Stimulated activated CD4-positive, alpha-beta T cell treated with anti-CD3 and anti-CD28 coated beads, Interleukin-2, amount 100 ng/mL, for 48 hours (primary cell): ENCODE measurements around the gene KIF21A.

ENCODE experiments used
- DNase-seq, 2 donors: peaks; one replicate each; pipeline ENCODE4 v3.0.0-alpha.2; 2020

The KIF21A gene

GRCh38 chr12:39383114-39383513 lies 59.8 kb downstream of the KIF21A start:
- DNase-seq = no peak

DNA sequence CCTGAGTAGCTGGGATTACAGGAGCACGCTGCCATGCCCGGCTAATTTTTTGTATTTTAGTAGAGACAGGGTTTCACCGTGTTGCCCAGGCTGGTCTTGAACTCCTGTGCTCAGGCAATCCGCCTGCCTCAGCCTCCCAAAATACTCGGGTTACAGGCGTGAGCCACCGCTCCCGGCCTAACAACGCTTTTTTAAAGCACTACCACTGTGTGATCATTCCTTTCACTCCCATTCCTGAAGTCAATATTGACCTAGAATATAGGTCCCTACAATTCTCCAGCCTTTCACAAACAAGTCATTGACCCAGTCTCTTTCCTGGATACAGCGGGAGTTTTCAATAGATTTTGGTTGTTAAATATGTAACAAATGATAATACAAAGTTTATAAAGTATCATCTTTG lies 62.8 kb downstream of the KIF21A start:
- DNase-seq = no peak

DNA sequence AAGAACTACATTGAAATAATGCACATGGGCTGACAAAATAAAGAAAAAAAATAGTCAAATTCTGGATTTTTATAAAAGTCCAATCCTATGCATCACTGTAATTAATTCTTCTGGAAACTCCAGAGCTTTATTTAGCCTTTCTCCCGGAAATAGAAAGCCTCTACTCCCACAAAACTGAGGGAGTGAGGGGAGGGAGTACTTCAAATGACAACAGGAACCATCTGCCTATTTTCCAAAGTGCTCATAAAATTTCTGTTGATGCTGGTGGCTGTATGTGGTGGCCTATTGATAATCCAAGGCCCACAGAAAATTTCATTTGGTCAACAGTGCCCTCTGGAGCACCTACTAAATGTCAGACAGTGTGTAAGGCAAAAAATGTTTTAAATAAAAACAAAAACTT lies 64.6 kb downstream of the KIF21A start:
- DNase-seq = no peak

DNA sequence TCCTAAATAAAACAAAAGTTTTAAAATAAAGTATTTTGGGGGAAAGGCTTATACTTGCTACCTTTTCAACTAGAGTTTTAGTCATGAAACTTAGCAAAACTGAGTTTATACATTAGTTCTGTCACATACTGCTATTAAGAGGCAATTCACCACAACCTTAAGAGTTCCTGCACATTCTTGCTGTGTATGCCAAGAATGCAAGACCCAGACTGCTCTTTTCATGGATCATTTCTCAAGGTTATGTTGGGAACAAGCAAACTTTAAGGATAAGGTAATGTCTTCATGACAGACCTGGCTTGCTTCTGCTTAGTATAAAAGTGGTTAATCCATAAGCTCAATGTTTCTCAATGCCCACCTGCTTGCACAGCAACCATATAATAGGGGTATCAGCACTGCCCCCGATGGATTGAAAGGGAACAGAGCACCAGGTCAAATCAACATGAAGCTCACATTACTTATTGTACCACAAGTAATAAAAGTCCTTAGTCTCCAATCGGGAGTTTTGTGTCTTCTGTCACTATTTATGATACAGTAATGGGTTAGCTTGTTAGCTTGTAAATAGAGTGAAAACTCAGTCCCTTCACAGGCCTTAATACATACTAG lies 67.6 kb downstream of the KIF21A start:
- DNase-seq = no peak

DNA sequence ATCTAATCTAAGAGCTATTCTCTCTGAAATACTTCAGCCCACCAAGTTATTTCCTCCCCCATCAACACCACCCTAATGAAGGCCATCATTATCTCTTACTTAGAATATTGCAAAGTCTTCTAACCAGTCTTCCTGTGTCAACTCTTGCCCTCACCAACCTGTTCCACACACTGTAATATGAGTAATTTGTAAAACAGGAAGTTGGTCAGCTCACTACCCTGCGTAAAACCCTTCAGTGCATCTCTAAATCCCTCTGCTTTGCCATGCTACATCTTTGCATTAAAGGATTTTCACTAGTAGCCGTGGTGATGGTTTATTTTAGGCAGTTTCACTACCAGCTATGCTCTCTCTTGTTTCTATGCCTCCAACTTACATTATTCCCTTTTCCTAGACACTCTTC lies 70.0 kb downstream of the KIF21A start:
- DNase-seq = peak in 1 of 2 donors; percentile 1

DNA sequence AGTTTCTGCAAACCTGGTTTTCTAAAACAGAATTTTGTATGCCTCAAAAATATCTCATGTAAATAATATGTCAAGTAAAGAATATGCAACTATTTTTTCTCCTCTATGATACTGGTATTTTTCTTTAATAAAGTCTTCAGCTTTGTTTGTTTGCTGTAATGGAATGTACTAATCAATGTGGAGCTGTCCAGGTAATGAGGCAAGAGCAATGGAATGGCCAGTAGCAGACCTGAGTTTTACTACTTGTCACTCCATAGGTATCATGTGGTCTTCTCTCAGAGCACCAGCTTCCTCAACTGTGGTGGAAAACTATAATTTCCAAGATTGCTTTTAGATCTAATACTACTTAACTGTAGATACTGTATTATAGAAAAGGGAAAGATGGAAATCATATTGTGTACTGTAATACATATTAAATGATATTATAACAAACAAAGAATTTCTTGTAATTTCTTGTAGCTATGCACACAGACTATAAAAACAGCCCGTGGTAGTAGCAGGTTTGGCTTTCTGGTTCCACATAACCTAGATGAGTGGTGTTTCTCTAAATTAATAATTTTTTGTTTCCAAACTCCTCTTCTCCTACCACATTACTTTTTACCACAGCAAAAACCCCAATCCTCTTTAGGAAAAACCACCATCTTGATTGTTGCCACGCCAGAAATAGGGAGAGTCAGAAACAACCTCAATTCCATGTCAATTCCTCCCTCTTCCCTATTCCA lies 70.6 kb downstream of the KIF21A start:
- DNase-seq = no peak

- no peak for DNase-seq
Measured at GRCh38 chr12:39369756-39370155, 73.2 kb downstream of the KIF21A start.

DNA sequence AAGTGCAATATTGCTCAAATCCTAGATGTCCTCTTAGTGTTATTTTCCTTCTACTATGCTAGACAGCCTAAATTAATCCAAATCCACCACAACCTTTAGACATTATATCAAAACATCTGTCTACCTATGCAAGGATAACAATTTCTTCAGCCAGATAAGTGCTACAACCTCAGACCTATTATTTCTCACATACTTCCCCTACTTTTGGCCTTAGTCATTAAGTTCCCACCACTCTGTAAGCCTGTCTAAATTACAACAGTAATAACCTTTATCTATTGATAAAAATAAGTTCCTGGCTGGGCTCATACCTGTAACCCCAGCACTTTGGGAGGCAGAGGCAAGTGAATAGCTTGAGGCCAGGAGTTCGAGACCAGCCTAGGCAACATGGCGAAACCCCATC lies 74.0 kb downstream of the KIF21A start:
- no peak for DNase-seq

DNA sequence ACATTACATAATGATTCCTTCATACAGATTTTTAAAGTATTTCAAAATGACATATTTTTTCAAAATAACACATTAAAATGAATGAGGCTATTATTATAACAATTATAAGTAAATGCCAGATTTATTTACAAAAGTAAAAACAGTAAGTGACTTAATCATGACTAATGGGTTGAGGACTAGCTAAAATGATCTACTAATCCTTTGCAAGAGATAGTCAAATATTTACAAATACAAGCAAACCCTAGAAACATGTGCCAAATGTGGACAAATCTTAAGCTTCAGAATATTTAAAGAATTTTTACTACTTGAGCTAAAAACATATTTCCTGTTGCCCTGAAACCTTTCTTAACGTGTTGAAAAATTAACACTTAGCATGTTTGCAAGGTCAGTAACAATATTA lies 74.8 kb downstream of the KIF21A start:
- no peak for DNase-seq

DNA sequence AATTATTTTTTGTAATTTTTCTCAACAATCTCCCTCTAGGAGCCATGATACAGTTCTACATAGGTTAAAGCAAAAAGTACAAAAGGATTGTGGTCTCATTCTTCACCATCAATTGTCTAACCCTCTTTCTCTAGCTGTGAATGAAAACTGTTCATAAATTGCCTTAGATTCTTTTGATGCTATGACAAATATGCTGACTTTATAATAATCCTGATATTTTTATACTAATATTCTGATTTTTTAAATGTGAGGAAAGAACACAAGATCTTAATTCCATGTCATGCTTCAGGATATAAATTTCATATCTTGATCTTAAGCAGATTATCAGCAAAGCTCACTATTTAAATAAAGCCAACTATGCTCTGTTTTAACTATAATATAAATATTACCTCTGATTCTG lies 75.4 kb downstream of the KIF21A start:
- DNase-seq = no peak

DNA sequence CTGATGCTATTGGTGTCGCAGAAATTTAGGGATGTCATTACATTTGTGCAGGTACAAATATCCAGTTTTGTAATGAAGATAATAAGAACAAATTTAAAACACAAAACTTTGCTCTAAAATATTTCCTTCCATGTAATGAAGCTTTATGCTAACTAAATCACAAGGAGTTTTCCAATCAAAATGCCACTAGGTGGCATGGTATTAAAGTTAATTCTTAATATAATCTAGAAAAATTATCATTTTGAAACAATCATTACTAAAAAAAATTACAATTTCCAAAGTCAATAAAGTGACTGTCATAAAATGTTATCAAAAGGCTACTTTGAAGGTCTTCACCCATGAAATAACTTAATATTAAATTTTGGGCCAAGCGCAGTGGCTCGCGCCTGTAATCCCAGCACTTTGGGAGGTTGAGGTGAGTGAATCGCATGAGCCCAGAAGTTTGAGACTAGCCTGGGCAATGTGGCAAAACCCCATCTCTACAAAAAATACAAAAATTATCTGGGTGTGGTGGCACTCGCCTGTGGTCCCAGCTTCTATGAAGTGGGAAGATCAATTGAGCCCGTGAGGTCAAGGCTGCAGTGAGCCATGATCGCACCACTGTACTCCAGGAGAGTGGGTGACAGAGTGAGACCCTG lies 77.4 kb downstream of the KIF21A start:
- no peak for DNase-seq

GRCh38 chr12:39364196-39364595 lies 78.7 kb downstream of the KIF21A start:
- no peak for DNase-seq

DNA sequence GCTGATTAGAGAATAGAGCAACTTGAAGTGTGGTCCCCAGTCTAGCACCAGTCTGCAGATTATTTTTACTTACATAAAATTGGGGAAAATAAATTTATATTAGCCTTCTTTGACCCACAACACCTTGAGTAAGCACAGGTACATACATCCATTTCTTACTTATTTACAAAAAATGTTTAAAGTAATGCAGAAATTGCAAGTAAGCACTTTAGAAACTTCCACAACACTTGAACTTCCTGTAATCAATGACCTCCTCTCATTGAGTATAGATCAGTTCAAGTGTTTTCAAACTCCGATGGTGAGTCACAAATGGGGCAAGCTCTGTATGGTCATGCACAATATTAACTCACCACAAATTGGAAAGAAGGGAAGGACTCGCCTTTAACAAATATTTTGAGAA lies 83.3 kb downstream of the KIF21A start:
- no peak for DNase-seq

DNA sequence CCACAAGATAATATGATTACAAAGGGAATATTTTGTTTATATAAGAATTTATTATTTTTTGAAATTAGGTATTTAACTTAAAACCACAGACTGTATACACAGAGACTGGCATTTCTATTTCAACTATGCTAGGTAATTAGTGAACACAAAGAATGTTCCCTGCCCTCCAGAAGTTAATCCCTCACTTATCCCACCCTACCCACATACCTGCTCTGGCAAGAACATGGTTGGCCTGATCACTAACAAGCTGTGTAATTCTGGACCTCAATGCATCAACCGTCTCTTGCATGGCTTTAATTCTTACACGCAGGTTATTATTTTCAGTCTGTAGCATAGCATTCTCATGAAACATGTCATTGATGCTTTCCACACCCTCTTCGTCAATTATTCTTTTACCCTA lies 85.9 kb downstream of the KIF21A start:
- DNase-seq = no peak

DNA sequence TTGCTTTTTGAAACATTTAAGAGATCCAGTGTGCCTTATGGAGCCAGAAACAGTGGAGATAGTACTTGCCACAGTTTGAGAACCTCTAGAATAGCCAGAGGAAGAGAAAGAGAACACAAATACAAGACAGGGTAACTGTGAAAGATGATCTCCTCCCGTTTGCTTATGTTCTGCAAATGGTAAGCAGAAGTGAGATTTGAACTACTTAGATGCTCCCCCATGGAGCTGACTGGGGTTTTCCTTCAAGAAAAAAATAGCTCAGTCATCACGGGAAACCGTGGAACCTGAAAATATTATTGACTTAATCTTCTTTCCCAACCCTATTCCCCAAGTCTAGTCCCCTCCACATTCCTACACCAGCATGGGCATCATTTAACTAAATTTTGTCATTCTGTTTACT lies 87.1 kb downstream of the KIF21A start:
- no peak for DNase-seq

GRCh38 chr12:39354955-39355354 lies 88.0 kb downstream of the KIF21A start:
- no peak for DNase-seq

GRCh38 chr12:39352471-39353017 lies 90.4 kb downstream of the KIF21A start:
- DNase-seq = no peak

DNA sequence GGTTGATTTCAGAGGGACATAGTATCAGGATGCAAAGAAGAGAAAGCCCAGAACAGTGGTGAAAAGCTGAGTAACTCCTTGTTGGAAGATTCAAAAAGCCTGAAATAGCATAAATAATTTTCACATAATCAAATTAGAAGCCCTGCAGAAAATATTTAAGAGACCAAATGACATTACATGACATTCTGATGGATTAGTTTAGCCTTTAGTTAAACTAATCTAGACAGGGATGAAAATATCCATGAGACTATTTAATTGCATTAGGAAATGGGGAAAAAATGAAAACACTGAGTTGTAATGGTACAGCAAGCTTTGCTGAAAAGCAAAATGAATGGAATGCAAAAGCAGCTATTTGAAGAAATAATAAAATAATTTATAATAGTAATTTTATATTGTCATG lies 91.8 kb downstream of the KIF21A start:
- DNase-seq = no peak

GRCh38 chr12:39348941-39349626 lies 93.8 kb downstream of the KIF21A start:
- no peak for DNase-seq

- DNase-seq = no peak
Measured at GRCh38 chr12:39348523-39348922, 94.4 kb downstream of the KIF21A start.

- DNase-seq = no peak
Measured at GRCh38 chr12:39344926-39345325, 98.0 kb downstream of the KIF21A start.

DNA sequence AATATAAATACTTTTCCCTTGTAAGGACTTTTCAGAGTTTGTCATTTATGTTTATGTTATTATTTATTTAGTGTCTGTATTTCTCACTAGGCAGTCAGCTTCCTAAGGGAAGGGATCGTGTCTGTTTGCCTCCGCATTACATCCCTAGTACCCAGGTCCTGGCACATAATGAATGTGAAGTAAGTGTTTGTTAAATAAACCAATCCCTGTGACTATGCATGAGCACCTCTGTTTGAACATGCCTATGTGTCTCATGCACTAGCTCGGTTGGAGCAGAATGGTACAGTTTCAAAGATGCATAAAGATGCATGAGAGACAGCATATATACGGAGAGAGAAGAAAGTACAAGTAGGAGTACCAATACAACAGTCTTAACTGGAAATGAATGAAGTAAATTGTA lies 99.3 kb downstream of the KIF21A start:
- DNase-seq = no peak

- DNase-seq = no peak
Measured at GRCh38 chr12:39341761-39342160, 101.2 kb downstream of the KIF21A start.

GRCh38 chr12:39341179-39341578 lies 101.7 kb downstream of the KIF21A start:
- no peak for DNase-seq
